NCI-H2081 treated with DMSO at 0.1 percent for 48 hours (cell line): ENCODE data around the gene REXO5.
"Not testable (repeated sequence)": the region's sequence is repeated elsewhere in the genome, so short reads cannot be mapped to it uniquely, and the experiment has no call there.

Source experiments
- DNase-seq: peaks from one replicate; lab custom pipeline; 2025; lab: John Stamatoyannopoulos, UW

Gene REXO5, protein sequence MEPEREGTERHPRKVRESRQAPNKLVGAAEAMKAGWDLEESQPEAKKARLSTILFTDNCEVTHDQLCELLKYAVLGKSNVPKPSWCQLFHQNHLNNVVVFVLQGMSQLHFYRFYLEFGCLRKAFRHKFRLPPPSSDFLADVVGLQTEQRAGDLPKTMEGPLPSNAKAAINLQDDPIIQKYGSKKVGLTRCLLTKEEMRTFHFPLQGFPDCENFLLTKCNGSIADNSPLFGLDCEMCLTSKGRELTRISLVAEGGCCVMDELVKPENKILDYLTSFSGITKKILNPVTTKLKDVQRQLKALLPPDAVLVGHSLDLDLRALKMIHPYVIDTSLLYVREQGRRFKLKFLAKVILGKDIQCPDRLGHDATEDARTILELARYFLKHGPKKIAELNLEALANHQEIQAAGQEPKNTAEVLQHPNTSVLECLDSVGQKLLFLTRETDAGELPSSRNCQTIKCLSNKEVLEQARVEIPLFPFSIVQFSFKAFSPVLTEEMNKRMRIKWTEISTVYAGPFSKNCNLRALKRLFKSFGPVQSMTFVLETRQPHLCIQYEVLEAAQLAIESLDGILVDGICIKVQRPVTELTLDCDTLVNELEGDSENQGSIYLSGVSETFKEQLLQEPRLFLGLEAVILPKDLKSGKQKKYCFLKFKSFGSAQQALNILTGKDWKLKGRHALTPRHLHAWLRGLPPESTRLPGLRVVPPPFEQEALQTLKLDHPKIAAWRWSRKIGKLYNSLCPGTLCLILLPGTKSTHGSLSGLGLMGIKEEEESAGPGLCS

DNA sequence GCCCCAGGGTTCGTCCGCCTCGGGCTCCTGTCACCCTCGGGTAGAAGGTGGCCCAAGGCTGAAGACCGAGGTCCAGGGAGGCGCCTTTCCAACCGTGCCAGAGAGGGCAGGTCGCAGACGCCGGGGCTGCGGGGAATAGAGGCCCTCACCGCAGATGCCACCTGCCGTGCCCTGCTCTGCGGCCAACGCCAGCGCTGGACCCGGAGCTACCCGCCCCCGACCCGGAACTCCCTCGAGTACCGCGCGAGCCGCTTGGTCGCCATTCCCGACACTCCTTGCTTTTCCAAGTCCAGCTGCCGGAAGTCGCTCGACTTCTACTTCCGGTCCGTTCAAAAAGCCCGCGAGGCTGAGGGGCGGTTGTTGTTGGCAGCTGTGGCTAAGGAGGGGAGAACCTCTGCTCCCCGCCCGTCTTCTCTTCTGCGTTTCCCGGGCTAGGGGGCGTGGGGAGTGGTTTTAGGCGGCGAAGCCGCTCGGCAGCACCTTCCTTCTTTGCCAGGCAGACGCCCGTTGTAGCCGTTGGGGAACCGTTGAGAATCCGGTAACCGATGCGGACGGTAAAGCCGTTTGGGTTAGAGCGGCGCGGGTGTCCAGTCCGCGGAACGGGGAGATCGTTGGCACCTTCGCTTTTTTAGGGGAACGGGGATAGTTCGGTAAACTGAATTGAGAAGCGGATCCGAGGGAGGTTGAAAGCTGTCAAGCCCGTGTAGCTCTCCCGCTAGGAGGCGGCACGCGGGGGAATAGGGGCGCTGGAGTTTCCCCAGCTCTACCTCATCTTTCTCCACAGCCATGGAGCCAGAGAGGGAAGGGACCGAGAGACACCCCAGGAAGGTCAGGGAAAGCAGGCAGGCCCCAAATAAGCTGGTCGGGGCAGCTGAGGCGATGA is at the start of gene REXO5, which contains the start of gene ERI2:
REXO5 (plus strand) TSS at position 360 of the 883 bp plus-strand sequence; CDS start at position 787, 427 bp downstream.
ERI2 (minus strand) TSS at position 305 of the 883 bp plus-strand sequence; CDS start at position 263, 42 bp downstream.
- DNase-seq = peak; percentile 70

DNA sequence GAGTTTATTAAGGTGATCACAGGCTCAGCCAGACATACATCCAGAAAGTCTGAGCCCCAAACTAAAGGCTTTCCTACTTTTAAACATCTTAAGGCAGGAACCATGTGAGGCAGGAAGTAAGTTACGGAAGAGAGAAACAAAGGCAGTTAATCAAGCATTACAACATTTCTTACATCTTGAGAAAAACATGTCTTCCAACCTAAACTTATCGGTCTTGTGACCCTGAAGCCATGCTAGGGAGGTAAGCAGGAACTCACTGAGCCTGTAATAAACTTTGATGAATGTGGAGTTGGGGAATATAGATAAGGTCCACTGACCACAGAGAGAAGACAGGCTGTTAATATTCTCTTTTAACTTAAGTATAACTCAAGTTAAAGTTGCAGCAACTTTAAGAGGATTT is 46.0 kb upstream of the REXO5 start:
- no peak for DNase-seq

DNA sequence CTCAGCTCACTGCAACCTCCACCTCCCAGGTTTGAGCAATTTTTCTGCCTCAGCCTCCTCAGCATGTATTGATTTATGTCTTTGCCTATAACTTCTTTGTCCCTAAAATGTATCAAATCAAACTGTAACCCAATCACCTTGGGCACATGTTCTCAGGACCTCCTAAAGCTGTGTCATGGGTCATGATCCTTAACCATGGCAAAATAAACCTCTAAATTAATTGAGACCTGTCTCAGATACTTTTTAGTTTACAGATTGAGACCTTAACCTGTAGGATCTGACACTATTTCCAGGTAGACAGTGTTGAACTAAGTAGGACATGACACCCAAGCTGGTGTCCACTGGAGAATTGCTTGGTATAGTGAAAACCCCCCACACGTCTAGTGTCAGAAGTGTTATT is 45.2 kb upstream of the REXO5 start:
- DNase-seq = no peak

DNA sequence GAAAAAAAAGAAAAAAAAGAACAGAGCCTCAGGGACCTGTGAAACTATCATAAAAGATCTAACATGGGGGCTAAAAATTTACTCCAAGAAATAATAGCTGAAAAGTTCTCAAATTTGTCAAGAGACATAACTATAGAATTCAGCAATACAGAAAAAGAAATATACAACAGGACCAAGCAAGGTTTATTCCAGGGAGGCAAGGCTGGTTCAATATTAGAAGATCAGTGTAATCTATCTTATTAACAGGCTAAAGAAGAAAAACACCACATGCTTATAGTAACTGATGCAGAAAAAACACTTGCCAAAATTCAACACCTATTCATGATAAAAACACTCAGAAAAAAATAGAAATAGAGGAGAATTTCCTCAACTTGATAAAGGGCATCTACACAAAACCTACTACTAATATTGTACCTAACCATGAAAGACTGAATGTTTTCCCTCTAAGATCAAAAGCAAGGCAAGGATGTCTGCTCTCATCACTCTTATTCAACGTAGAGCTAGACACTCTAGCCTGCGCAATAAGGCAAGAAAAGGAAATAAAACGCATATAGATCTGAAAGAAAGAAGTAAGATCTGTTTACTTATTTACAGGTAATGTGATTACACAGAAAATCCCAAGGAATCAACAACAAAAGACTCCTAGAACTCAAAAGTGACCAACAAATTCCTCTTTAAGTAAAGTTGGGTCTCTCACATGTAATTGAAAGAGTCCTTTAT is 43.8 kb upstream of the REXO5 start:
- no peak for DNase-seq

DNA sequence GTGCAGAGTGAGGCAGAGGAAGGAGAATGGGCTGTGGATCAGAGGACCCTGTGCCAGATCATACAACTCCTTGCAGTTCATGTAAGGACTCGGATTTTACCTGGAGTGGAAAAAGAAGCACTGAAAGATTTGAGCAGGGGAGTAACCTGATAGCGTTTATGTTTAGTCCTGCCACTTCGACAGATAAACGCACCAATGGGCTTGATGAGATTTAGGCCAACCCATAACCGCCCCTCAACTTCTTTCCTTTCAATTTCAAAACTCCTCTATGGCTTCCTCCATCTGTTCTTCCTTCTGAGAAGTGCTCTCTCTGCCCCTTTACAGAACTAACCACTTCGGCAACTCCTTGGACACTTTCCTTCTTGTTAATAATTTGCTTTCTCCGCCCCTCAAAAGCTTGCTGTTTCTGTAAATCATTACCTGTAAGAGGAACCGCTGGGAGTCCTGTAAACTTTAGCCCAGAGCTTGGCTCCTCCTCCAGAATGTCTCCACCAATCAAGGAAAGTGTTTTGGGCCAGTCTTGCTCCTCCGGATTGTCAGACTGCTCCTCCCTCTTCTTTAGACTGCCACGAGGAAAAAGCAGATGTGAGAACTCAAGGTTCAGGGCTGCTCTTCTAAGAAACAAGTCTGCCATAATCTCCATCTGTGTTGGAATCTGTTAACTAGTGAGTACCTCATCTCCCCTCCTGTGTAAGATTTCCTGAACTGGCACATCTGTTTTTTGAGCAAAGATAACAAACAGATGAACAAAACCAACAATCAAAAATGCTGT is 42.7 kb upstream of the REXO5 start, which contains the start of gene ACSM3:
ACSM3 (plus strand) TSS at position 554 of the 772 bp plus-strand sequence. CDS start 6,021 bp downstream, outside the sequence.
- no peak for DNase-seq

DNA sequence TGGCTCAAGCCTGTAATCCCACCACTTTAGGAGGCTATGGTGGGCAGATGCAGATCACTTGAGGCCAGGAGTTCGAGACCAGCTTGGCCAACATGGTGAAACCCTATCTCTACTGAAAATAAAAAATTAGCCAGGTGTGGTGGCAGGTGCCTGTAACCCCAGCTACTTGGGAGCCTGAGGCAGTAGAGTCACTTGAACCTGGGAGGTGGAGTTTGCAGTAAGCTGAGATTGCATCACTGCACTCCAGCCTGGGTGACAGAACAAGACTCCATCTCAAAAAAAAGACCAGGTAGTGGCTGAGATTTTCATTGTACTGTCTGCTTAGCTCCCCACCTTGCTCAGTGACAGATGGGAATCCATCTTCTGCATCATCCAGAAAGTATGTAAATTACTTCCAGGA is 41.9 kb upstream of the REXO5 start:
- not testable (repeated sequence) for DNase-seq

DNA sequence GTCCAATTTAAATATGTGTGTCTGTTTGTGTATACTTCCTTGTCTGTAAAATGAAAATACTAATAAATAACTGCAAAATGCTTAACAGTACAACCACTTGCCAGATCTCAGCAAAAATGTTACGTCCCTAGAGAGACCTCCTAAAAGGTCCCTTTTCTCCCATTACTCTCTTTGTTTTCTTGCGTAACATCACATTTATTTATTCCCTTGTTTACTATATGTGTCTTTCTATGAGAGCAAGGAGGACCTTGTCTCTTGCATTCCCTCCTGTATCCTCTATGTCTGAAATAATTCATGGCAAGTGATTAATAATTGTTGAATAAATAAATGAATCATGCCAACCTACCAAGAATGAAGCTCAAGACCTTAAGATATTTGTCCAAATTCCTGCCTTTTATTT is 40.6 kb upstream of the REXO5 start:
- no peak for DNase-seq

DNA sequence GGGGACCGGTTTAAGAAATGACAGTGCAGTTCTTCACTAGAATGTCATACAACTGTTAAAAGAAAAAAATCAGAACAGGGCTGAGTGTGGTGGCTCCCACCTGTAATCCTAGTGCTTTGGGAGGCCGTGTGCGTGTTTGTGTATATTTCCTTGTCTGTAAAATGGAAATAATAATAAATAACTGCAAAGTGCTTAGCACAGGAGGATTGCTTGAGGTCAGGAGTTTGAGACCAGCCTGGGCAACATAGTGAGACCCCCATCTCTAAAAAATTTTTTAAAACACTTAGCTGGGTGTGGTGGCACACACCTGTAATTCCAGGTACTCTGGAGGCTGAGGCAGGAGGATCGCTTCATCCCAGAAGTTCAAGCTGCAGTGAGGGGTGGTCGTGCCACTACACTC is 40.0 kb upstream of the REXO5 start:
- DNase-seq = no peak

DNA sequence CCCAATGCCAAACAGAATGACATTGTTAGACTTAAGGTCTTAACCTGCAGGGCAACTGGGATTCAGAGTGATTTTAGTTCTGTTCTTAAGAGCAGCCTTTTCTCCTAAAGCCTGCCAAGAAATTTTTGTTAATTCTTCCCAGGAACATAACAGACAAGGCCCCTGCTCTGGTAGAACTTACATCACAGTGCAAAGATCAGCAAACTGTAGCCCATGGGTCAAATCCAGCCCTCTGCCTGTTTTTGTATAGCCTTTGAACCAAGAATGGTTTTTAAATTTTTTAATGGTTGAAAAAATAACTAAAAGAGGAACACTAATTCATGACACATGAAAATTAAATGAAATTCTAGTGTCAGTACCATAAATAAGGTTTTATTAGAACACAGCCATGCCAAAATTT is 38.8 kb upstream of the REXO5 start:
- no peak for DNase-seq

DNA sequence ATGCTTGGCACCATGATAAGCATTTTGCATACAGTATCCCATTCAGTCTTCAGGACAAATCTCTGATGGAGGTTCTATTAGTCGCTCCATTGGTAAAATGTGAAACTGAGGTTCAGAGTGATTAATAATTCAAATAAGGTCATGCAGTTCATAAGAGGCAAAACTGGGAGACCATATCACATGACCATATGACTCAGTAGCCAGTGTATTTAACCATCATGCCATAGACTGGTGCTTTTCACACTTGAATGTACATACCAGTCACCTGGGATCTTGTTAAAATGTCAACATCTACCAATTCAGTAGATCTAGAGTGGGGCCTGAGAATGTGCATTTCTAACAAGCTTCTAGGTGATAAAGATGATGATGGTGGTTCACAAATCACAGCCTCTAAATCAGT is 38.2 kb upstream of the REXO5 start:
- no peak for DNase-seq

DNA sequence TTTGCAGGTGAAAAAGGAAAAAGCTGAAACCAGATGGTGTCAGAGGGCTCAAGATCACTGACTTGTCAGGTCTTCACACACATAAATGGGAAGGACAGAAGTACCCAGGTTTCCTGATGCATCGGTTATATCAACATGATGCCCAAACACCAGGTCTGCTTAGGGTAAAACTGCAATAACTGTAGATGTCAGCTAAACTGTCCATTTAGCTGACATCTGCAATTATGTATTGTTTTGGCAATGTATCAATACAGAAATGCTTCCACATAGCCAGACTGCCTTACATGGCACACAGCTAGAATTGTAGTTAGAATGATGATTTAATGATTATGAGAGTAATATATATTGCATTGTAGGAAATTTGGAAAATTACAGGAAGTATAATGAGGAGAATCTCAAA is 37.5 kb upstream of the REXO5 start:
- DNase-seq = no peak

DNA sequence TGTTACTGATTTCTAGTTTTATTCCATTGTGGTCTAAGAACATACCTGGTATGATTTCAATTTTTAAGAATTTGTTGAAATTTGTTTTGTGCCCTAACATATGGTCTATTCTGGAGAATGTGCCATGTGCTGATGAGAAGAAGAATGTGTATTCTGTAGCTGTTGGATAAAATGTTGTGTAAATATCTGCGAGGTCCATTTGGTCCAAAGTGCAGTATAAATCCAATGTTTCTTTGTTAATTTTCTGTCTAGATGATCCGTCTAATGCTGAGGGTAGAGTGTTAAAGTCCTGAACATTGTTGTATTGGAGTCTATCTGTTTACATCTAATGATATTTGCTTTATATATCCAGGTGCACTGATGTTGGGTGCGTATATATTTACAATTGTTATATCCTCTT is 32.6 kb upstream of the REXO5 start:
- DNase-seq = no peak

DNA sequence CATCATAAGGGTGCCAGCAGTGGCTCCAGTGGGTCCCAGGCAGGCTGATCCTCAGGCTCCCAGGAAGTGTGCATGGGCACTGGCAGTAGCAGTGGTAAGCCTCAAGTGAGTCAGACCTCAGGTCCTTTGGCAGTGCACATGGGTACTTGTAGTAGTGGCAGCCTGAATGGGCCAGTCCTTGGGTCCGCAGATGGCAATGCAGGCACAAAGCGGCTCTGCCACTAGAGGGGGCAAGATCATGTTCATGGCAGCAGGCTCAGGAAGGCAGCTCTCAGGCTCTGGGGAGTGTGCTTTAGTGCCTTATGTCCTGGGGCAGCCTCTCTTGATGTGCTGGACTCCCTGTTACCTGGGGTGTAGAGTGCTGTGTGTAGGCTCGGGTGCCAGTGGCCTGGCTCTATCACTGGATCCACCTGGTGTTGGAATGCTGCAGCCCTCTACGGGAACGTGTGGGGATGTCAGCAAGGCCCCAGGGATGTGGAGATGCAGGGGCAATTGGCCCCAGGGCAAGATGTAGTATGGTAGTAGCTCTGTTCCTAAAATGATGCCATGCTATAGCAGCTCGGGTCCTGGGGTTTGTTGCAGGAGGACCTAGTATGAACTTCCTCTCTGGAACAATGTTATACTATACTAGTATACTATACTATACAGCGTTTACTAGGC is 31.5 kb upstream of the REXO5 start:
- DNase-seq = no peak

DNA sequence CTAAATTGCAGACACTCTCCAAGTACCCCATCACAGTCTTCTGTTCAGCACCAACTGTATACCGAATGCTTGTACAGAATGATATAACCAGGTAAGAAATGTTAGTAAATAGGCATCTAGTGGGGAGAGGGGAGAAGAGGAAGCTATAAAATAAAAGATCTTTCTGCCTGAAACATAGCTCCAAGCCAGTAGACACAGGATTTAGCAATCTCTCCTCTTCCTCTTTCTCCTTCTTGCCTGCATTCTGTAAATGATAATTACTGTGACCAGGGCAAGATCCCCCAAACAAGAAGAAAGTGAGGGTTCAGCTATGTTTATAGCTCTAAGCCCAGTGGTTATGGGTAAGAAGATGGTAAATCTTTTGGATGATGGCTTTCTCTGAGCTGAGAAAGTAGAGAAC is 24.6 kb upstream of the REXO5 start:
- no peak for DNase-seq

DNA sequence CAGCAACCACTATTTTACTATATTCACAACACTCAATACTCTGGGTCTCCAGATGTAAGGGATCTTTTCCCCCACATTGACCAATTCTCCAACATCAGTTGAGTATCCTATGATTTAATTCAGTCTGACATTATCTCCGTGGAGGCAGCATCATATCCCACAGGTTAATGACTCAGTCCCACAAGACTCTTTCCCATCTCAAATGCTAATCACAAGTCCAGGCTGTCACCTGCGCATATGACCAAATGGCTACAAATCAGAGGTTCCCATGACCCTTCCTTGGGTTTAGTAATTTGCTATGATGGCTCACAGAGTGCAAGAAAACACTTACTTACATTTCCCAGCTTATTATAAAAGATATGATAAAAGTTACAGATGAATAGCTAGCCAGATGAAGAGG is 23.9 kb upstream of the REXO5 start:
- DNase-seq = no peak

DNA sequence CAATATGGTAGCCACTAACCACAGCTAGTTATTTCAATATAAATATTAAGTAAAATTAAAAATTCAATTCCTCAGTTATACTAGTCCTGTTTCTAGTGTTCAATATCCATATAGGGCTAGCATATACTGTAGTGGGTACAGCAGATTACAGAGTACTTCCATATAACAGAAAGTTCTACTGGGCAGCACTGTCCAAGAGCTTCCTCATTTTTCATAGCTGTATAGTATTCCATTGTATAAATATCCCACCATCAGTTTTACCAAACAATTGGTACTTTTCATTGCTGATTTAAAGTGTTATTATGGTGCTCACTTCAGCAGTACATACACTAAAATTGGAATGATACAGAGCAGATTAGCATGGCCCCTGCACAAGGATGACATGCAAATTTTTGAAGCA is 22.1 kb upstream of the REXO5 start:
- DNase-seq = no peak

DNA sequence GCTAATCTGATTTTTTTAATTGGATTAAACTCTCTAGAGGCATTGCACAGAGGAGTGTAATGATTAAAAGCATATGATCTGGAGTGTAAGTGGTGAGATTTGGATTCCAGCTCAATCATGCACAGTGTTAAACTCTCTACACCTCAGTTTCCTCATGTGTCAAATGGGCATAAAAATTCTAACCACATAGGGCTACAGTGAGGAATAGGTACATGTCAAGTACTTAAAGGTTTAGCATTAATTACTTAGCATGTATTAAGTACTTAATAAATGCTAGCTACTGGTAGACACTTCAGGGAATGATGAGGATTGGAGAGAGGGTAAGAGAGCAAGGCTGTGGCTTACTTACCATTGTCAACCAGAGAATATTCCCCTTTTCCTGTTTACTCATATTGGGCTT is 17.2 kb upstream of the REXO5 start:
- no peak for DNase-seq

DNA sequence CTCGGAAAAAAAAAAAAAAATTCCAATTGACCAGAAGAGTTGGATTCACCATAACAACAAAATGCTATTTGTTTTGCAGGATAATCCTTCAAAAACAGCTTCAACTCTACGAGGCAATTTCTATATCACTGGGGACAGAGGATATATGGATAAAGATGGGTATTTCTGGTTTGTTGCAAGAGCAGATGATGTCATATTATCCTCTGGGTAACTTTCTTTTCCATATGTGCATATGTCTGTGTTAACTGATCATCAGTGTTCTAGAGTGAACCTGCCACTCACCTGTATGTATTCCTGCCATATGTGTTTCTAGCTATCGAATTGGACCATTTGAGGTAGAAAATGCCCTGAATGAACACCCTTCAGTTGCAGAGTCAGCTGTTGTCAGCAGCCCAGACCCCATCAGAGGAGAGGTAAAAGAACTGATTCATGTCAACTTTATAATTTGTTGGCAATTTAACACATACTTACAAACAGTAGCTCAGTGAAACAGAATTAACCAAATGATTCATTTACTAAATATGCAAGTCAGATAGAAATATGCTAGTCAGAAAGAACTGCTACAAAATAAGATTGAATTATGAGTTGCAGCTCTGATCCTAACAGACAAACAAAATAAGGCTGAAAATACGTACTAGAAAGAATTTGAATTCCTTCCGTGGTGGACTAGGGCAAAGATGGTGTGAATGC is 14.3 kb upstream of the REXO5 start:
- DNase-seq = no peak

DNA sequence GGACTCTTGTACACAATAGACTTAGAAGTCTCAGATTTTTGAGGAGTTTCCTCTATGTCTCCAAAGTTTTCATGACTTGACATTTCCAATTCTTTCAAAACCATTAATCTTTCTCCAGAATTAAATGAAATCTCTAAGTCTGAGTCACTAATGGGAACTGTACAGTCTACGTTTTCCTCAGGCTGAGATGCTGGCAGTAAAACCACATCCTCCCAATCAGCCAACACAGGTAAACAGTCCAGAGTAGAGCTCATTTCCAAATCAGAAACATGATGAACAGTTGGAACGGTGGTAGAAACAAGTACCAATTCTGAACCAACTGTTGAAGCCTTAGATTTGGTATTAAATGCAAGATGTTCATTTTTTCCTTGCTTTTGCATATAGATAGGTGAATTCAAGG is 8.0 kb upstream of the REXO5 start:
- no peak for DNase-seq

DNA sequence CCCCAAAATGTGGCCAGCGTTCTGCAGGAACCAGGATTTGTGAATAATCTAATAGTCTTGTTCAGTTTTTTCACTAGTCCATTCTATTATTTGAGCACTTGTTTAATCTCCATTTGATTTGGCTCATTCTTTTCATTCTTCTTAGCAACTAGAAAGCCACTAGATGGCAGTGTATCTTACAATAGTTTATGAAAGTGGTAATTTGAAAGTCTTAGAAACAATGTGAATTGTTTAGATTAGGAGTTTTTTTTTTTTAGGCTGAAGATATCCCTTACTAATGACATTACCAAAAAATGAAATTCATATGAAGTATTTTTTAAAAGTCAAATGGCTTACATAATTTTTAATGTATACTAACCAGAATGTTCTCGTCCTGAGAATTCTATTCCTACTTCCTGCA is 6.7 kb upstream of the REXO5 start:
- DNase-seq = no peak
